CD4-positive, alpha-beta T cell (primary cell): ENCODE data around the gene CLCF1. TPM values are rescaled to one million over a fixed set of nuclear protein-coding genes. Genes with fewer than 3 reads are reported as not detected.
A peak's percentile ranks its signal among the peaks of the same experiment; 100 is the strongest.

Experiments
- ATAC-seq: fragments of 200-7000 bp; cut with Tn5 transposase; one replicate; pipeline ENCODE4 v1.10.0; 2022; ENCODE audit warnings: mild to moderate bottlenecking; ENCODE audit not compliant: poor library complexity
- CTCF ChIA-PET: fragments of 350-600 bp; sonication (Branson Sonifier 250); formaldehyde crosslinking; loops from one replicate; lab custom pipeline; 2021; ENCODE audit warnings: antibody characterized with exemption, inconsistent platforms; lab: Charles Lee
- POLR2A ChIA-PET: fragments of 350-600 bp; sonication (Branson Sonifier 250); formaldehyde crosslinking; loops from one replicate; lab custom pipeline; 2021; ENCODE audit warnings: antibody characterized with exemption, inconsistent platforms; lab: Charles Lee
- DNase-seq, 14 experiments: peaks; one replicate each; pipeline ENCODE4 v3.0.0-alpha.2; 2013 to 2020; ENCODE audit warnings: mixed read lengths in 2 of 14
- H3K27ac ChIP-seq, 2 donors: one replicate each; pipeline versions ENCODE4 v1.5.1 to v1.7.0; 2013; ENCODE audit warnings: low read length in 2 of 2, low read depth in 1 of 2, mild to moderate bottlenecking in 1 of 2
- H3K27me3 ChIP-seq, 2 experiments: 1 replicate in 1 of 2; 2 replicates in 1 of 2; pipeline versions ENCODE4 v1.6.1 to v1.7.0; 2013; ENCODE audit warnings: low read length in 2 of 2, control low read depth in 1 of 2, mild to moderate bottlenecking in 1 of 2, moderate library complexity in 1 of 2; ENCODE audit not compliant: insufficient read depth in 2 of 2, control insufficient read depth in 1 of 2
- H3K36me3 ChIP-seq: one replicate; pipeline ENCODE4 v1.6.1; 2013; ENCODE audit warnings: low read length, control low read depth; ENCODE audit not compliant: insufficient read depth
- H3K4me1 ChIP-seq: one replicate; pipeline ENCODE4 v1.6.1; 2013; ENCODE audit warnings: low read length, control low read depth; ENCODE audit not compliant: insufficient read depth
- H3K4me3 ChIP-seq: one replicate; pipeline ENCODE4 v1.5.1; 2013; ENCODE audit warnings: mild to moderate bottlenecking, low read length, moderate library complexity
- H3K9me3 ChIP-seq, 2 experiments: 1 replicate in 1 of 2; 2 replicates in 1 of 2; pipeline versions ENCODE4 v1.6.1 to v1.7.0; 2013; ENCODE audit warnings: low read length in 2 of 2, mild to moderate bottlenecking in 2 of 2, control low read depth in 1 of 2, moderate library complexity in 1 of 2; ENCODE audit not compliant: control insufficient read depth in 1 of 2, insufficient read depth in 1 of 2
- H3K27ac Mint-ChIP-seq: one replicate; pipeline ENCODE4 v1.8.0; 2020; ENCODE audit warnings: mixed read lengths
- H3K27me3 Mint-ChIP-seq: one replicate; pipeline ENCODE4 v1.8.0; 2021; ENCODE audit warnings: mixed read lengths
- H3K36me3 Mint-ChIP-seq: one replicate; pipeline ENCODE4 v1.8.0; 2021; ENCODE audit warnings: low read depth, mixed read lengths
- H3K4me1 Mint-ChIP-seq: one replicate; pipeline ENCODE4 v1.8.0; 2021; ENCODE audit warnings: low read depth, mixed read lengths
- H3K4me3 Mint-ChIP-seq: one replicate; pipeline ENCODE4 v1.8.0; 2020; ENCODE audit warnings: mild to moderate bottlenecking, mixed read lengths
- H3K9me3 Mint-ChIP-seq: one replicate; pipeline ENCODE4 v1.8.0; 2020; ENCODE audit warnings: mixed read lengths
- intact Hi-C, 2 experiments: fragments of 100-400 bp; cut with DNase I in 1 of 2; cut with micrococcal nuclease in 1 of 2; formaldehyde crosslinking; loops; one replicate each; pipeline versions ENCODE4 v1.15.1 to v1.9.0; 2023 to 2025; cut with DNase I, micrococcal nuclease
- total RNA-seq, 174 experiments: library from RNA in 2 of 174; stranded (reverse) in 2 of 174; gene quantifications; one replicate each; pipeline ENCODE4 v1.2.3 and lab custom pipeline; 2021 to 2026
- TF ChIP-seq, protein P1 (sequence below): fragments of 200-600 bp; IDR thresholded peaks from one replicate; pipeline ENCODE4 v1.8.0; 2022; ENCODE audit warnings: antibody characterized with exemption, mild to moderate bottlenecking

Gene CLCF1
- total RNA-seq, 2 experiments from 2014 or later = 6.0 to 6.9 TPM

- ChIA-PET POLR2A (interaction anchor here (0.8 to 2.1 kb wide), 8 partner anchors 13 to 60 kb away, joined by 3 to 11 read pairs (median 4); partner anchors contain the start of genes CLCF1, PPP1CA and RAD9A), CTCF (interaction anchor here (0.7 to 10.0 kb wide), 15 partner anchors 10 to 149 kb away, joined by 3 to 241 read pairs (median 5); partner anchors contain the start of genes CLCF1, PITPNM1 and RAD9A)
- H3K4me3 Mint-ChIP-seq = peak overlapping the region; percentile 75
- H3K4me1 Mint-ChIP-seq = peaks cover 30% of the 10 kb centered on the region
- TF ChIP-seq, protein P1, sequence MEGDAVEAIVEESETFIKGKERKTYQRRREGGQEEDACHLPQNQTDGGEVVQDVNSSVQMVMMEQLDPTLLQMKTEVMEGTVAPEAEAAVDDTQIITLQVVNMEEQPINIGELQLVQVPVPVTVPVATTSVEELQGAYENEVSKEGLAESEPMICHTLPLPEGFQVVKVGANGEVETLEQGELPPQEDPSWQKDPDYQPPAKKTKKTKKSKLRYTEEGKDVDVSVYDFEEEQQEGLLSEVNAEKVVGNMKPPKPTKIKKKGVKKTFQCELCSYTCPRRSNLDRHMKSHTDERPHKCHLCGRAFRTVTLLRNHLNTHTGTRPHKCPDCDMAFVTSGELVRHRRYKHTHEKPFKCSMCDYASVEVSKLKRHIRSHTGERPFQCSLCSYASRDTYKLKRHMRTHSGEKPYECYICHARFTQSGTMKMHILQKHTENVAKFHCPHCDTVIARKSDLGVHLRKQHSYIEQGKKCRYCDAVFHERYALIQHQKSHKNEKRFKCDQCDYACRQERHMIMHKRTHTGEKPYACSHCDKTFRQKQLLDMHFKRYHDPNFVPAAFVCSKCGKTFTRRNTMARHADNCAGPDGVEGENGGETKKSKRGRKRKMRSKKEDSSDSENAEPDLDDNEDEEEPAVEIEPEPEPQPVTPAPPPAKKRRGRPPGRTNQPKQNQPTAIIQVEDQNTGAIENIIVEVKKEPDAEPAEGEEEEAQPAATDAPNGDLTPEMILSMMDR = peak; percentile 98
- no peaks in the 10 kb centered on the region for H3K9me3 ChIP-seq
- no peaks in the 10 kb centered on the region for H3K27me3 ChIP-seq
- no peaks in the 10 kb centered on the region for H3K9me3 Mint-ChIP-seq
- peak overlapping the region; percentile 58 for H3K27ac Mint-ChIP-seq
- no peak overlapping the region for H3K27ac ChIP-seq
- ATAC-seq (no peak), DNase-seq (peak; percentile 51 to 83 (median 61))
- no peaks in the 10 kb centered on the region for H3K36me3 ChIP-seq
- intact Hi-C loops = loop anchor here (1.0 to 10.0 kb wide), 4 partner anchors 25 to 402 kb away; partner anchors contain the start of genes ACY3 (in 1 of the 2) and PC (in 1 of the 2)
- H3K4me1 ChIP-seq = peaks cover 52% of the 10 kb centered on the region
- H3K4me3 ChIP-seq = no peak overlapping the region
- H3K36me3 Mint-ChIP-seq = peaks cover 8% of the 10 kb centered on the region
- no peaks in the 10 kb centered on the region for H3K27me3 Mint-ChIP-seq
These were observed 16.4 kb downstream of the CLCF1 start for GRCh38 chr11:67356864-67357561.

GRCh38 chr11:67356387-67356863 lies 17.0 kb downstream of the CLCF1 start:
- DNase-seq (no peak), ATAC-seq (no peak)
- H3K27ac Mint-ChIP-seq = peak overlapping the region; percentile 58
- POLR2A ChIA-PET = interaction anchor here (0.8 to 2.1 kb wide), 9 partner anchors 12 to 61 kb away, joined by 3 to 11 read pairs (median 4); partner anchors contain the start of genes CLCF1, PPP1CA and RAD9A
- H3K4me3 ChIP-seq = no peak overlapping the region
- no peak overlapping the region for H3K27ac ChIP-seq
- H3K9me3 Mint-ChIP-seq = no peaks in the 10 kb centered on the region
- no peaks in the 10 kb centered on the region for H3K27me3 Mint-ChIP-seq
- H3K36me3 ChIP-seq = peaks cover 2% of the 10 kb centered on the region
- no peaks in the 10 kb centered on the region for H3K9me3 ChIP-seq
- peaks cover 58% of the 10 kb centered on the region for H3K4me1 ChIP-seq
- TF ChIP-seq, protein P1 = no peak
- peaks cover 8% of the 10 kb centered on the region for H3K36me3 Mint-ChIP-seq
- intact Hi-C loops = loop anchor here (2.0 to 10.0 kb wide), 3 partner anchors 150 to 402 kb away; partner anchors contain the start of genes ACY3 (in 1 of the 2) and PC (in 1 of the 2)
- H3K4me3 Mint-ChIP-seq = peak overlapping the region; percentile 75
- peaks cover 35% of the 10 kb centered on the region for H3K4me1 Mint-ChIP-seq
- no peaks in the 10 kb centered on the region for H3K27me3 ChIP-seq
- CTCF ChIA-PET = interaction anchor here (0.8 to 10.0 kb wide), 14 partner anchors 10 to 149 kb away, joined by 3 to 241 read pairs (median 6); partner anchors contain the start of genes CLCF1, PITPNM1 and RAD9A

DNA sequence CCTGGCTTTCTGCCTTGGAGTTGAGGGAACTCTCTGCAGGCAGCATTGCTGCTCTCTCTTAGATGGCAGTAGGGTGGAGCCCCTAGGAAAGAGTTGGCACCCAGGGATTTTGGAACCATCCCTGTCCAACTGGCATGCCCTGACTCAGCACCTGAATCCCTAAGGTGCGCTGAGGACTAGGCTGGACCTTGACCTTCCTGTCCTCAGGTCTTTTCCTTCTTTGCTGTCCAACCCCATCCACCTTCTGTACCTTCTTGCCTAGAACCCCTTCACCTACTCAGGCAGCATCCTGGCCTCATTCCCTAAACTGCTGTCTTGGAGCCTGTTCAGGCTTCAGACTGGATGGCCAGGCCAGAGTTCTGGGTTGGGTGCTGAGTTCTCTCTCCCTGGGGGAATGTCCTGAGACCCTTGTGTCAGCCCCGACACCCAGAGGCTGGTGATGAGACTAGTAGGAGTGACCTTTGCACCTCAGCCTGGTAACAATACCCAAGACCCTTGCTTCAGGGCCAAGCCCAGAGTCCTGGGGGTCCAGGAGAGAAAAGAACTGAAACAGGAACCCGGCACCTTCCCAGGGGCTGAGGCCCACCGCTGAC lies 17.5 kb downstream of the CLCF1 start:
- no peaks in the 10 kb centered on the region for H3K9me3 ChIP-seq
- no peaks in the 10 kb centered on the region for H3K9me3 Mint-ChIP-seq
- peaks cover 14% of the 10 kb centered on the region for H3K36me3 Mint-ChIP-seq
- no peak overlapping the region for H3K4me3 ChIP-seq
- peaks cover 40% of the 10 kb centered on the region for H3K4me1 Mint-ChIP-seq
- DNase-seq = no peak
- ChIA-PET CTCF (interaction anchor here (0.8 to 10.0 kb wide), 10 partner anchors 9 to 135 kb away, joined by 3 to 241 read pairs (median 6); partner anchors contain the start of genes CLCF1 and RAD9A), POLR2A (interaction anchor here (1.0 to 2.1 kb wide), 7 partner anchors 12 to 36 kb away, joined by 3 to 11 read pairs (median 4); partner anchors contain the start of genes CLCF1 and RAD9A)
- no peaks in the 10 kb centered on the region for H3K27me3 ChIP-seq
- H3K4me1 ChIP-seq = peaks cover 63% of the 10 kb centered on the region
- TF ChIP-seq, protein P1 = no peak
- peak overlapping the region; percentile 17 for H3K27ac Mint-ChIP-seq
- H3K27ac ChIP-seq = no peak overlapping the region
- intact Hi-C loops = loop anchor here (2.0 to 10.0 kb wide), 3 partner anchors 151 to 401 kb away; partner anchors contain the start of genes ACY3 (in 1 of the 2) and PC (in 1 of the 2)
- H3K27me3 Mint-ChIP-seq = no peaks in the 10 kb centered on the region
- no peak for ATAC-seq
- peaks cover 5% of the 10 kb centered on the region for H3K36me3 ChIP-seq
- H3K4me3 Mint-ChIP-seq = no peak overlapping the region
